ENCODE measurements around the gene MPP1.

The MPP1 gene

DNA sequence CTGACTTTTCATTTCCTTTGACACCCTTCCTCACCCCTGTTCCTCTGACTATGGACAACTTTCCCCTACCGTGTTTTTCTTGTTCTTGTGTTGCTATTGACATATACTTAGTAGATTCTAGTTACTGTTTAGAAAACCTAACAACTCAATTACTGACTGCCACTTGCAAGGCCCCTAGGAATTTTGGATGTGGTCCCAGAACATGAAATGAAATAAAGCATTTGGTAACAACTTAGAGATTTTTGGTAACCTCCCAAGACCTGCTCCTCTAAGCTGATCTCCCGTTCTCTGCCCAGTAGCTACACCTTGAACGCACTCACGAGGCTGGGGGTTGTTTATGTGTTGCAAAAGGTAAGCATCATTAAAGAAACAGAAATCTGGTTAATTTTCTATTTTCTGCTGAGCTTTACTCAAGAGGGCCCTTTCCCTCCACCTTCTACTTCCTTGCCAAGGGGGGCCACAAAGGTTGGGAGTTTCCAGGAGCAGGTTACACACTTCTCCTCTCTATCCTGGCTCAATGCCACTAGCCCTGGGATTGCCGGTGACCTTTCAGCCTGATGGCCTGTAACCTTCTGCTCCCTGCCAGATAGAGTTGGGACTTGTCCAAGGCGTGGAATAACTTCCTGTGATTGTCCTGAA, 74.9 kb downstream of the MPP1 start:
- CTCF ChIA-PET, result no interaction called here
- TF ChIP-seq CTBP1 (IDR thresholded peaks at IDR 0.05; ENCODE audit: borderline replicate concordance), result no peak
- TF ChIP-seq SUZ12 (IDR thresholded peaks at IDR 0.05), result no peak
- TF ChIP-seq ZNF384 (IDR thresholded peaks at IDR 0.05), result no peak
- TF ChIP-seq FOXA1 (IDR thresholded peaks at IDR 0.05), result no peak
- no peak for TF ChIP-seq HDGF (IDR thresholded peaks at IDR 0.05; ENCODE audit: borderline replicate concordance)
- no peak for TF ChIP-seq ELF4 (IDR thresholded peaks at IDR 0.05)
- no peak for TF ChIP-seq FOXM1 (IDR thresholded peaks at IDR 0.05; ENCODE audit: borderline replicate concordance)
- TF ChIP-seq BHLHE40 (IDR thresholded peaks at IDR 0.05; ENCODE audit: borderline replicate concordance), result no peak
- no peak for TF ChIP-seq NFRKB (IDR thresholded peaks at IDR 0.05)
- TF ChIP-seq SP1 (IDR thresholded peaks at IDR 0.05), result no peak
- no peak for TF ChIP-seq FOXK2 (IDR thresholded peaks at IDR 0.05)
- TF ChIP-seq TARDBP (IDR thresholded peaks at IDR 0.05), result no peak
- no peak for TF ChIP-seq ARNT (IDR thresholded peaks at IDR 0.05)
- TF ChIP-seq, protein P1, sequence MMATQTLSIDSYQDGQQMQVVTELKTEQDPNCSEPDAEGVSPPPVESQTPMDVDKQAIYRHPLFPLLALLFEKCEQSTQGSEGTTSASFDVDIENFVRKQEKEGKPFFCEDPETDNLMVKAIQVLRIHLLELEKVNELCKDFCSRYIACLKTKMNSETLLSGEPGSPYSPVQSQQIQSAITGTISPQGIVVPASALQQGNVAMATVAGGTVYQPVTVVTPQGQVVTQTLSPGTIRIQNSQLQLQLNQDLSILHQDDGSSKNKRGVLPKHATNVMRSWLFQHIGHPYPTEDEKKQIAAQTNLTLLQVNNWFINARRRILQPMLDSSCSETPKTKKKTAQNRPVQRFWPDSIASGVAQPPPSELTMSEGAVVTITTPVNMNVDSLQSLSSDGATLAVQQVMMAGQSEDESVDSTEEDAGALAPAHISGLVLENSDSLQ (IDR thresholded peaks at IDR 0.05), result no peak
- no peak for TF ChIP-seq L3MBTL2 (conservative IDR thresholded peaks at IDR 0.05)
- no peak for TF ChIP-seq LEF1 (IDR thresholded peaks at IDR 0.05; ENCODE audit: borderline replicate concordance)
- POLR2A ChIA-PET, result no interaction called here
- DNase-seq (ENCODE audit: extremely low spot score), result no peak

DNA sequence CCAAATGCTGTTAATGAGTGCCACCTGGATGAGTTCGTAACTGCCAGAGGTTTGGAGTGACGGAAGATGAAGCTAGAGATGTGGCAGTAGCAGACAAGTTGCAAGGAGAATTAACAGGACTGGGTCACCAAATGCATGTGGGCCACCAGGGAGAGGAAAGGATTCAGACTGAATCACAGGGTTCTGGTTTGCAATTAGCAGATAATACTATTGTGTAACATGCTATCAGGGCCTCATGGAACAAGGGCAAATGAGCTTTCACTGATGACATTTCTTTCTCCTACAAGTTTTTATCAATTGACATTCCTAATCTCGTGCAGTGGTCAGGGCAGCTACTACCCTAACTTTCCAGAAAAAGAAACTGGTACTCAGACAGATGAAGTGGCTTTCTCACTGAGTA, 75.8 kb downstream of the MPP1 start:
- TF ChIP-seq ARNT (IDR thresholded peaks at IDR 0.05) (no peak), L3MBTL2 (conservative IDR thresholded peaks at IDR 0.05) (no peak), FOXA1 (IDR thresholded peaks at IDR 0.05) (no peak), HDGF (IDR thresholded peaks at IDR 0.05; ENCODE audit: borderline replicate concordance) (no peak), SP1 (IDR thresholded peaks at IDR 0.05) (no peak), ELF4 (IDR thresholded peaks at IDR 0.05) (no peak), BHLHE40 (IDR thresholded peaks at IDR 0.05; ENCODE audit: borderline replicate concordance) (no peak), FOXK2 (IDR thresholded peaks at IDR 0.05) (no peak), LEF1 (IDR thresholded peaks at IDR 0.05; ENCODE audit: borderline replicate concordance) (no peak), ZNF384 (IDR thresholded peaks at IDR 0.05) (no peak), FOXM1 (IDR thresholded peaks at IDR 0.05; ENCODE audit: borderline replicate concordance) (no peak), NFRKB (IDR thresholded peaks at IDR 0.05) (no peak), TARDBP (IDR thresholded peaks at IDR 0.05) (no peak), SUZ12 (IDR thresholded peaks at IDR 0.05) (no peak), CTBP1 (IDR thresholded peaks at IDR 0.05; ENCODE audit: borderline replicate concordance) (no peak)
- TF ChIP-seq, protein P1 (IDR thresholded peaks at IDR 0.05), result no peak
- POLR2A ChIA-PET, result no interaction called here
- CTCF ChIA-PET, result no interaction called here
- no peak for DNase-seq (ENCODE audit: extremely low spot score)

All from HEK293T (cell line).